GM18520 (cell line): ENCODE results near the gene TRIM58.

Experiments
- ATAC-seq: cut with Tn5 transposase; IDR thresholded peaks from one replicate; pipeline ENCODE4 v1.9.1; 2021; ENCODE audit not compliant: unreplicated experiment

TRIM58 gene

DNA sequence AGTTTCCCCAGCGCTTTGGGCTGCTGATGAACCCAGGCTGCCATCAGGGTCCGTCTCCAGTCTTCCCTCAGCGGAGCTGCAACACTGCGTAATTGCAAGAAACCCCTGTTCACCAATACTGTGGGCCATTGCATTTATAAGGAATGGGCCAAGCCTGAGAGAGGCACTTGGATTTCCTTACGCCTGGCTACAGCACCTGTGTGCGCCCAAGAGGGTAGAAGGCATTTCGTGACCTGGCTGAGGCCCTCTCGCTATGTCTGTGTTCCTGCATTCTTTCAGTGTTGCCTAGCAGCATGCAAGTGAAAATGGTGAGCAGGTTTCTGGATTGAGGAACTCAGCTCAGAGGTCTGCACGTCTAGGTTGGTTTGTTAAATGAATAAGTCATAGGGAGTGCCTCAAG, 26.4 kb downstream of the TRIM58 start:
- no peak for ATAC-seq

DNA sequence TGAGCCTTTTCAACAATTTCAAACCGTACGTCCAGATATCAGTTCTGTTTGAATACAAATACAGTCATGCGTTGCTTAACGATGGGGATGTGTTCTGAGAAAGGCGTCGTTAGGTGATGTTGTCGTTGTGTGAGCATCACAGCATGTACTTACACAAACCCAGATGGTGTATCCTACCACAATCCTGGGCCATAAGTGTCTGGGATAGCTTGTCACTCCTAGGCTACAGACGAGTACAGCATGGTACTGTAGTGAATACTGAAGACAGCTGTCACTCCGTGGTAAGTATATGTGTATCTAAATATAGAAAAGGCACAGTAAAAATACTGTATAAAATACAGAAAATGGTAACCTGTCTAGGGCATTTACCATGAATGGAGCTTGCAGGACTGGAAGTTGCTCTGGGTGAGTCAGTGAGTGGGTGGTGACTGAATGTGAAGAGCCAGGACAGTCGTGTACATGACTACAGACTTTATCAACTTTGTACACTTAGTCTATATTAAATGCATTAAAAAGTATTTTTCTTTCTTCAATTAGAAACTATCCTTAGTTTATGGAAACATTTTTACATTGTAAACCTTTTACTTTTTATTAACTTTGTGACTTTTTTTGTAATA, 27.9 kb downstream of the TRIM58 start:
- no peak for ATAC-seq

DNA sequence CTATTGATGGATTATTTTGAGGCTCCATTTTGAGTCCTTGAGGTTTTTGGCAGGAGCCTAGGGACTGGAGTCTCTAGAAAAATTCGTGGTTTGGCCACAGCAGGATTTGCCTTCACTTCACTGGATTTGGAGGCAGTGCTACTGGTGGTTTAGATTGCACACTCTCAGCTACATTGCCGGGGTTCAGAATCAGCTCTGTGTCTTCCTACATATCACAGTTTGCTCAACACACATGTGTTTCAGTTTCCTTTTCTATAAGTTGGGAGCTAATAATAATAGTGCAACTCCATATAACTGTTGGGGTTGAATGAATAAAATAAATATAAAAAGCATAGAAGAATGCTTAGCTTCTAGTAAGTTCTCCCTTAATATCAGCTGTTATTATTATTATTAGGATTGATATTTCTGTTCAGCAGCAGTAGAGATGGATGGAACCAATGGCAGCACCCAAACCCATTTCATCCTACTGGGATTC, 38.2 kb downstream of the TRIM58 start, which contains the start of gene OR2W3:
Gene OR2W3 (plus strand): TSS at position 425 of the 475 bp plus-strand sequence. CDS start 0 bp downstream, at position 425.
- ATAC-seq, result no peak

DNA sequence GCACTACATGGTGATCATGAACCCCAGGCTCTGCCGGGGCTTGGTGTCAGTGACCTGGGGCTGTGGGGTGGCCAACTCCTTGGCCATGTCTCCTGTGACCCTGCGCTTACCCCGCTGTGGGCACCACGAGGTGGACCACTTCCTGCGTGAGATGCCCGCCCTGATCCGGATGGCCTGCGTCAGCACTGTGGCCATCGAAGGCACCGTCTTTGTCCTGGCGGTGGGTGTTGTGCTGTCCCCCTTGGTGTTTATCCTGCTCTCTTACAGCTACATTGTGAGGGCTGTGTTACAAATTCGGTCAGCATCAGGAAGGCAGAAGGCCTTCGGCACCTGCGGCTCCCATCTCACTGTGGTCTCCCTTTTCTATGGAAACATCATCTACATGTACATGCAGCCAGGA, 39.0 kb downstream of the TRIM58 start:
- ATAC-seq, result no peak

DNA sequence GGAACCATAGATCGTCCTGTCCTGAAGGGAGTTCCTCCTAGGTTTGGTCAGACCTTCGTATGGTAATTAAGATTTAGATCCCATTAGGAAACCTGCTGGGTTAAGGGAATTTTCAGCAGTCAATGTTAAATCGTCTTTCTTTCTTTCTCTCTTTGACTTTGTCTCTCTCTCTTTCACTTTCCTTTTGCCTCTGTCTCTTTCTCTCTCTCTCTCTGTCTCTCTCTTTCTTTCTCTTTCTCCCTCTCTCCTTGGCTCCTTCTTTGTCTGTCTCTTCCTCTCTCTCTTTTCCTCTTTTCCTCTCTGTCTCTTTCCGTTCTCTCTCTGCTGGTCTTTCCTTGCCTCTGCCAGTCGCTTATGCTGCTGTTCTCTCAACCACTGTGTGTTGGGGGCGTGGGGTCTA, 47.1 kb downstream of the TRIM58 start:
- ATAC-seq, result no peak

DNA sequence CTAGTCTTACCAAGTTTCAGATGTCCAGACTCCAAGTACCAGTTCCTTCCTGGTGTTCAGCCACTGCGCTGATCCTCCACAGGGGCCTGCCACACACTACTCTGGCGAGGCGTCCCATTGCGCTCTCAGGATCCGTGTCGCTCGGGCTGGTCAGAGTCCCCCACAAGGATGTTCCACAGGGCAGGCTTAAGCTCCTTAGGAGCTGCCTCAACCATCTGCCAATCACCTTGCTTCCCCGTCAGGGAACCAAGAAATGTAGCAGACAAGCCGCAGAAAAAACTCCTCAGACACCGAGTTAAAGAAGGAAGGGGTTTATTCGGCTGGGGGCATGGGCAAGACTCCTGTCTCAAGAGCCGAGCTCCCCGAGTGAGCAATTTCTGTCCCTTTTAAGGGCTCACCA, 48.2 kb downstream of the TRIM58 start:
- ATAC-seq, result no peak

DNA sequence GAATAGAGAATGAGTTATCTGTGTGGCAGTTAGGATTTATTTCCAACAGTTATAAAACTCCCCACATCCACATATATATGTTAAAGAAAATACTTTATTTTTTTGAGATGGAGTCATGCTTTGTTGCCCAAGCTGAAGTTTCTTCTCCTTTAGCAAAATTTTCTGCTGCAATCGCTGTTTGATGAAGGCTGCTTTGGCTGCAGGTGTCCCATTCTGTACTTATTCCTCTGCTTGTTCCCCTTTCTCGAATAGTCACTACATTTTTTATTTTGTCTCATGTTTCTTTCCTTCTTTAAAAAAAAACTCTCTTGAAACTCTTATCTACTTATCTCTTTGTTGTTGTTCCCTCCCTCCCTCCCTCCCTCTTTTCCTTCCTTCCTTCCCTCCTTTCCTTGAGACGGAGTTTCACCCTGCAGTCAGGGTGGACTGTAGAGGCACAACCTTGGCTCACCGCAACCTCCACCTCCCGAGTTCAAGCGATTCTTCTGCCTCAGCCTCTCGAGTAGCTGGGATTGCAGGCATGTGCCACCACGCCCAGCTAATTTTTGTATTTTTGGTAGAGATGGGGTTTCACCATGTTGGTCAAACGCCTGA, 49.0 kb downstream of the TRIM58 start:
- no peak for ATAC-seq

DNA sequence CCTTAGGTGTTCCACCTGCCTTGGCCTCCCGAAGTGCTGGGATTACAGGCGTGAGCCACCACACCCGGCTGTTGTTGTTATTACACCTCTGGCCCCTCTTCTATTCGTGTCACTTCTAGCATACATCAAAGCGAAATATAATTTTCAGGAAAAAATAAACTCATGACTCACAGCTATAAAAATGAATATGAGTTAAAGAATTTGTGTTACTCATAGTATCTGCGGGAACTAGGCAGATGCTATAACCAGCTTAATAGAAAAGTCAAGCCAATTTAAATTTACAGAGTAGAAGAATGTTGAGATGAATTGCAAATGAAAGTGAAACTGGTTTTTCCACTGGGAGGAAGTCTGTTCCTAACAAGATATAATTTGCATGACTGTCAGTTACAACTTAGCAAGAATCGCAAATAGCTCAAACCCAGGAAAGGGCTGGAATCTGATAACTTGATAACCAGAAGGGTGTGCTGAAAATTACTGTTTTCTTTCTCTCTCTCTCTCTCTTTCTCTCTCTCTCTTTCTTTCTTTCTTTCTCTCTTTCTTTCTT, 49.6 kb downstream of the TRIM58 start:
- ATAC-seq, result no peak

DNA sequence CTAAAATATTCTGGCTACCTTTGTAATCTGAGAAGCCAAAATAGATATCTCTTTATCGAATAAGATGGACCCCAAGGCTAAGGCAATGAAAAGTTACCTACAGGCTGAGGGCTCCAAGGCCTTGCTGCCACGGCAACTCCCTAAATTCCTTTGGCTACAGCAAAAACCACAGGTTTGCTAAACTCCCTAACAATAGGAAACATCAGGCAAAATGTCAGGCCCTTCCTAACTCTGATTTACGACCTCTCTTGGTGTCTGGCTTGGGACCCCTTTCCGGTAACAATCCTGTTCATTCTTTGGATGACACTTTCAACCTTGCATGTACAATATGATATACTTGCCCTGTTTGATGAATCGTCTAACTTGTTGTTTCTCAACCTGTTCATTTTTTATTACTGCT, 51.8 kb downstream of the TRIM58 start:
- ATAC-seq, result no peak

DNA sequence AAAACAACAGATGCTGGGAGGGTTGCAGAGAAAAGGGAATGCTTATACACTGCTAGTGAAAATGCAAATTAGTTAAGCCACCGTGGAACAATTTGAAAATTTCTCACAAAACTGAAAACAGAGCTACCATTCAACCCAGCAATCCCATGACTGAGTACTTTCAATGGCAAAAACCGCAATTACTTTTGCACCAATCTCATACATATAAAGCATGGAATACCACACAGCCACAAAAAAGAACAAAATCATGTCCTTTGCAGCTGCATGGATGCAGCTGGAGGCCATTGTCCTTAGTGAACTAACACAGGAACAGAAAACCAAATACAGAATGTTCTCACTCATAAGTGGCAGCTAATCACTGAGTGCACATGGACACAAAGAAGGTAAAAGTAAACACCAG, 56.8 kb downstream of the TRIM58 start:
- no peak for ATAC-seq

DNA sequence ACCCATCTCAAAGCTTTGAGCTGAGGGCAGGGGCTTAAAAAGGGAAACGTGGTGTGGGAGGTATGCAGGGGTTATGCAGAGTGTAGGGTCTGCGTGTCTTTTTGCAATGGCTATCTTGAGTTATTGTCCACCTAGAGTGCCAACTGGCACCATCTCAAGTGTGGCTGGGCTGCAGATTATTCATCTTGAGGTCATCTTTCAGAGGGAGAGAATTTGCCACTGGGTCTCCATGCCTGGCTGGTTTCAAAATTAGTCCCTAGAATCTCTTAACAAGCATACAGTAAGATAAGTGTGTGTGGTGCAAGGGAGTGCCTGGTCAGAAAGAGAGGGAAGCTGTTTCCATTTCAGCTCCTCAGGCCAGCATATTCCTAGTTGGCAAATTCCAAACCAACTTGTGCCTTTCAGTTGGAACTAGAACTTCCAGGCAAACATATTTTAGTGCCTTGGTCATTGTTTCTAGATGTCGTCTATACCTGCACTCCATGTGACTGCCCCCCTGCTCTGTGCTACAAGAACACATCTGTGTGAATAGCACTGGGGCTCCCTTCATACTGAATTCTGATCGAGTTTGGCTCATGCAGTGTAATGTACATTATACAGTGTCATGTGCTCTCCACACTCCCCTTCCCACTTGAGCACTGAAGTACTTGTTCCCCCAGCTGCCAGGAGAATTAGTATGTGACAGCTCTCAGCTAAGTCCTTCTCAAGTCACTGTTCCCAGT, 58.1 kb downstream of the TRIM58 start:
- ATAC-seq, result no peak

DNA sequence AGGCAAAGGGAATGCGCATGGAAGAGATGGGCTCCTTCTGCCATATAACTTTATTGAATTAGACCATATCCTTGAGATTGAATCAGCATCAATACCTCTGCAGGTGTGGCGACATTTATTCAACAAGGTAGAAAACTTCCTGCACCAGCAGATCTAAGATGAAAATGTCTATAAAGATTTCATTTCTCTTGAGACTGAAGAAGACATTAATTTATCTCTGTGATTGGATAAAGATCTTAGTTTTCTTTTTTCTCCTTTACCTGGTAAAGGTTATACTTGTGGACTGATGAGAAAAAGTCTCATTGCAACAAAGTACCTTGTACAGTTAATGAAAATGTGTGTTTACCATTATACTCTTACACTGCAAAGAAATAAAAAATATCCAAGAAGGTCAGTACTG, 63.0 kb downstream of the TRIM58 start, which contains the start of gene OR2T8:
Gene OR2T8 (plus strand): TSS at position 301 of the 400 bp plus-strand sequence. CDS start 766 bp downstream, outside the sequence.
- no peak for ATAC-seq

DNA sequence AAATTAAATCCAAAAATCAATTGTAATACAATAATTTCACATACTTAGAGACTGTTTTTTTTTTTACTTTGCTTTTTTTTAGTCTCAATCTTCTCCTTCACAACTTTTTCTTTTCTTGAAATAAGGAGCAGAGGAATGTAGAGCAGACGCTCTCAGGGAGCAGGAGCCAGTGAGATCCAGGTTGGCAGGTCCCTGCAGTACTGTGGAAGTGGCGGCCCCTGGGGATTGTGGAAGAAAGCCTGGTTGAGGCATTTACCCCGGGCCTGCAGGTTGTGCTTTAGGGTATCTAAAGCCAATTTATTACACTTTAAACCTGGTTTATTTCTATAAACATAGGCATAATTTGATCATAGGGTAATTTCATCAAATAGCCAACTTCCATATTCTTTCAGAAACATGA, 67.0 kb downstream of the TRIM58 start:
- no peak for ATAC-seq

DNA sequence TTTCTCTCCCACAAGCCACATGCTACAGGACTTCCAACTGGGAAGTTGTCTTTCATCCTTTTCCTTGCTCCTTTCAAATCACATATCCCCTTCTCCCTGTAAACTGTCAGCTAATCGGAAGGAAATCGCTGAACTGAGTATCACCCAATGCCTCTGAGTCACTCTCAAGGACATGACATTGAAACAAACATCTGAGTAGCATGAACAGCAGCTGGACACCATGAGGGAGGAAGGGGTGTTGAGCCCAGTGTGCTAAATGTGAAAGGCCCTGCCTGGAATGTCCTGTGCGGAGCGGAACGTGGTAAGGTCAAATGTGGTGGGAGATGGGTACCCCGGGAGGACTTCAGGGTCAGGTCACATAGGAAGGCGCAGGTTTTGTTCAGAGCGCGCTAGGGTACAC, 67.9 kb downstream of the TRIM58 start, which contains the start of gene OR2AJ1:
Gene OR2AJ1 (plus strand): TSS at position 22 of the 400 bp plus-strand sequence. CDS start 8,880 bp downstream, outside the sequence.
- ATAC-seq, result no peak
